Measurements from ENCODE around the gene GATAD2A.
A peak's percentile ranks its signal among the peaks of the same experiment; 100 is the strongest.

GATAD2A gene

DNA sequence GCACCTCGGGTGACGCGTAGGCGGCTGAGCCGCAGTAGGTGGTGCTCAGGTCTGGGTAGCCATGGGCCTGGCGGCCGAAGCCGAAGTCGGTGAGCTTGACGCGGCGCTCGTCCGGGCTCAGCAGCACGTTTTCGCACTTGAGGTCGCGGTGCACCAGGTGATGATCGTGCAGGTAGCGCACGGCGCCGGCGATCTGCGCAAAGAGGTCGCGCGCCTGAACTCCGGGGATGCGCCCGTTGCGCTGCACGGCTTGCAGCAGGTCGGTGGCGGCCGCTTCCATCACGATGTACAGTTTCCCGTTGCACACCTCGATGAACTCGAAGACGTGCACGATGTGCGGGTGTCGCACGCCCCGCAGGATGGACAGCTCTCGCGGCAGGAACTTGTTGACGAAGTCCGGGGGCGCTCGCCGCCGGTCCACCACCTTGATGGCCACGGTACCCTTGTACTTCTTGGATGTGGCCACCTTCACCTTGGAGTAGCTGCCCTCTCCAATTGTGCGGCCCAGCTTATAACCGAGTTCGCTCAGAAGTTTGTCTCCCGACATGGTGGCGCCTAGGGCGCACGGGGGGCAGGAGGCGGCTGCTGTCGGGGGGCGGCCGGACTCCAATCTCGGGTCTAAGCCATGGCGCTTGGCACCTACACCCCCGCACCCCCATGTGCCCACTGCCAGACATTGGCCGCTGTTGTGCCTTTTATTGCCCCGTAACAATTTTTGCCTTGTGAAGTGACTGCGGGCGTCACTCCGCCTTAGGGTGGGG, 109.6 kb downstream of the GATAD2A start, which contains the start of gene TSSK6:
TSS of gene TSSK6 (minus strand) at position 668 of the 761 bp plus-strand sequence. CDS start at position 547, 121 bp downstream.
- DNase-seq: no peak

DNA sequence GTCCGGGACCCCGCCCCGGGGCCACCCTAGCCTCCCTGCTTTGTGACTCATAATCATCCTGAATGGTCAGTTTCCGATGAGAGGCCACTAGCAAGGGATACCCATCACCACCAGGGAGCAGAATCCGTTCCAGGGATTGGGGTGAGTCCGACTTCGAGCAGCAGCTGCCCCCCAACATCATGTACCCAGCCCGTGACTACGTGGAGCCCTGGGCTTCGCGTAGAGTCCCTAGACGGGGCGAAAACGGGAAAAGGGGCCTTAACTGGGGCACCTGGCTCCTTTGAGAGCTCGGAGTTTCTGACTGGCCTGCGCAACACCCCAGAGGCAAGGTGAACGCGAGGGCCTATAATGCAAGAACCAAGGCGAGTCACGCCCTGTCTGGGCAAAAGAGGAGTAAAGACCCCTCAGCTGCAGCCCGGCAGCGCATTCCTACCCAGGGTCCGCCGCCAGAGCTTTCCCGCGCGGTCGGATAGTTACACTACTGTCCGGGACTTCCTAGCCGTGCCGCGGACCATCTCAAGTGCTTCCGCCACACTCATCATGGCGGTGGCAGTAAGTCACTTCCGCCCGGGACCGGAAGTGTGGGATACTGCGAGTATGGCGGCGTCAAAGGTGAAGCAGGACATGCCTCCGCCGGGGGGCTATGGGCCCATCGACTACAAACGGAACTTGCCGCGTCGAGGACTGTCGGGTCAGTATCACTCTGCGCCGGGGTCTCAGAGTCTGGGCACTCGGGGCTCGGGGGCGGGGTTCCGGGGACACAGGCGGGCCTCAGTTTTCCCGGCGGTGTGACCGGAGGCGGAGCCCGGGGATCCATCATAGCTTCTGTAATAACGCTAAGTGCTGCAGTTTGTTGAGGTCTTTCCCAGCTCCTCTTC, 110.4 kb downstream of the GATAD2A start, which contains the start of gene NDUFA13:
TSS of gene NDUFA13 (plus strand) at position 584 of the 878 bp plus-strand sequence. CDS start at position 598, 14 bp downstream.
- peak; percentile 85 for DNase-seq

GRCh38 chr19:19517235-19517619, 111.8 kb downstream of the GATAD2A start:
- DNase-seq: no peak

DNA sequence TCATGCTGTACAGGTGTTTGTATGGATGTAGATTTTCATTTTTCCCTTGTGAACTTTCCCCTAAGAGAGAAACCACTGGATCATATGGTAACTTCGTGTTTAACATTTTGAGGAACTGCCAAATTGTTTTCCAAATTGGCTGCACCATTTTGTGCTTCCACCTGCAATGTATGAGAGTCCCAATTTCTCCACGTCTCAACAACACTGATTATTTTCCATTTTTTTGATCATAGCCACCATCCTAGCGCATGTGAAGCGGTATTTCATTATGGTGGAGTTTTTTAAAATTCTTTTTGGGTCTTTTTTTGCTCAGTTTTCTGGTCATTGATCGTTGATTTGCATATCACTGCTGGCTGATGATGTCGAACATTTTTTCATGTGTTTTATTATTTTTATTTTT, 115.5 kb downstream of the GATAD2A start:
- no peak for DNase-seq

GRCh38 chr19:19523177-19523576, 117.7 kb downstream of the GATAD2A start:
- DNase-seq: no peak

DNA sequence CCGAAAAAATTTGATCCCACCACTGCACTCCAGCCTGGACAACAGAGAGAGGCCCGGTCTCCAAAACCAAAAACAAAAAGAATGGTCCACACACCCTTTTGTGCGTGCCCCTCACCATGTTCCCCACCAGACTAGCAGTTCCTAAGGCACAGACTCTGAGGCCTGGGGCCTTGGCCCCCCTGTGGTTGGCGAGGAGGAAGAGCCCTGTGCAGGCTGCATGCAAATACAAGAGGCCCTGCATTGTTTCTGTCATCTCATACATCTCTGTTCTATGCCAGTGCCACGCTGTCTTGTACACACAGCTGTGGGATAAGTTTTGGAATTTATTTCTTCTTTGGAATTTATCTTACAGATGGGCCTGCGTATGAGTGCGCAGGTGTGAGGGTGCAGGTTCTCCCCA, 118.6 kb downstream of the GATAD2A start:
- no peak for DNase-seq

GRCh38 chr19:19525611-19526380, 120.3 kb downstream of the GATAD2A start:
- no peak for DNase-seq

DNA sequence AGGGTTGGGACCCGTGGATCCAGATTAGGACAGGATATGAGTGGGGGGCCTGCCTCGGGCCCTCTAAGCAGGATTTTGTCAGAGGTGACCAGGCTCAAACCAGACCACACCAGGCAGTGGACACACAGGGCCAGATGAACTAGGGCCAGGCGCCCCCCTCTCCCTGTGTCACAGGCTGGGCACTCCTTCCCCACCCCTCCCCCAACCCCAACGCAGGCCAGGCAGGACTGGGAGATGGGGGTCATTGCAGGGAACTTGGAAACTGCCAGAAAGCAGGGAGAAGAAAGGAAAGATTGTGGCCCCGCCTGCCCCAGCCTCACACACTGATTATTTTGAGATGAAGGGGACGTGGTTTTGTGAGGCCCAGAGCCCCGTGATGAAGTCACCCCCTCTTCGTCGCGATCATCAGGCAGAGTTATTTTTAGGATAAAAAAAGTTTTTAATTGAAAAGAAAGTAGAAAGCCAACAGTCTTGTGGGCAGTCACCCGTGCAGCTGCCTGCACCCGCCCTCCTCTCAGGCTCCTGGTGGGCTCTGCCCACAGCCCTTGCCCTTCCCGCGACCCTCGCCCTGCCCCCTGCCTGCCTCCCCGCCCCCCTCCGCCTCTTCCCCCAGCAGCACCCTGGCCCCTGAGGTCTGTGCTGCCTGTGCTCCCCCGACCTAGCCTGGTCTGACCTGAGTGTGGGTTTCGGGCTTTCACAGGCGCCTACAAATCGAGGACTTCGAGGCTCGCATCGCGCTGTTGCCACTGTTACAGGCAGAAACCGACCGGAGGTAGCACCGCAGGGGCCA, 121.3 kb downstream of the GATAD2A start:
- DNase-seq: no peak

DNA sequence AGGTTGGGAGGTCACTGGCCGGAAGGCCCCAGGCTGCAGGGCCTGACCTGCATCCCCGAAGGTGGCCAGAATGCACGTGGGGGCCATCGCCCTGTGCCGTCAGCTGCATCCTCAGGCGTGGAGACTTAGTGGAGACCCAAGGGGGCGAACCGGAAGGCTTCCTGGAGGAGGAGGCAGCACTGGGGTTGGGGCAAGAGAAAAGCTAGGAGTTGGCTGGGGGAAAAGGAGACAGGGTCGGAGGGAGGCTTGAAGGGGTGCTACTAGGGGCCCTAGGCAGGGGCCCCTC, 121.8 kb downstream of the GATAD2A start:
- DNase-seq: no peak

DNA sequence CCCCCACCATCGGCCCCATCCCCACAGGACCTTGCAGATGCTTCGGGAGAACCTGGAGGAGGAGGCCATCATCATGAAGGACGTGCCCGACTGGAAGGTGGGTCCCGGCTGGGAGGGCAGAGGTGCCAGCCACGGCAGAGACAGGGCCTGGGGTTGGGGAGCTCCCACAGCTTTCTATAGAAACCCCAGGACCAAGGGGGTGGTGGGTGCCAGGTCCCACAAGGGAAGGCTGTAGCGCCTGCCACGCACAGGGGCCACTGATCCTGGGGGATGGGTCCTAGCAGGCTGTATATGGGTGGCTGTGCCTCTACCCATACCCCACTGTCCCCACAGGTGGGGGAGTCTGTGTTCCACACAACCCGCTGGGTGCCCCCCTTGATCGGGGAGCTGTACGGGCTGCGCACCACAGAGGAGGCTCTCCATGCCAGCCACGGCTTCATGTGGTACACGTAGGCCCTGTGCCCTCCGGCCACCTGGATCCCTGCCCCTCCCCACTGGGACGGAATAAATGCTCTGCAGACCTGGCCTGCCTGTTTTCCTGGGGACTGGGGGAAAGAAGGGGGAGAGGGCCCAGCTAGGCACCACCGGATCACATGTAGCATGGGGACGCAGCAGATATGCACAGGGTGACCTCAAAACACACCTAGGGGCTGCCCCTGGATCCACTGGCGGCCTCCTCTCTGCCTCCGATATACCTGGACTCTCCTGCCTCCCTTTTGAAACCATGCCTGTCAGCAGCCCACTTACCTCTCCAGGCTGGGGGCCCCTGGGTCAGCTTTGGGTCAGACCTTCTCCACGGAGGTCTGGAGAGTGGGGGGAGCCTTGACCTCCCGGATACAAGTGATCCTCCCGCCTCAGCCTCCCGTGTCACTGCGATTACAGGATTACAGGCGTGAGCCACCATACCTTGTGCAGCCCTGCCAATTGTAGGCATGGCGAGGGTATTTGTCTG, 122.5 kb downstream of the GATAD2A start:
- no peak for DNase-seq

GRCh38 chr19:19528721-19529490, 123.4 kb downstream of the GATAD2A start, which contains the start of gene YJEFN3:
Gene YJEFN3 (plus strand): TSS chr19:19528911. CDS start chr19:19528933, 22 bp downstream.
- DNase-seq: no peak

GRCh38 chr19:19529783-19530422, 124.4 kb downstream of the GATAD2A start:
- DNase-seq: no peak

- DNase-seq: no peak
These were observed 124.9 kb downstream of the GATAD2A start for GRCh38 chr19:19530423-19530804.

DNA sequence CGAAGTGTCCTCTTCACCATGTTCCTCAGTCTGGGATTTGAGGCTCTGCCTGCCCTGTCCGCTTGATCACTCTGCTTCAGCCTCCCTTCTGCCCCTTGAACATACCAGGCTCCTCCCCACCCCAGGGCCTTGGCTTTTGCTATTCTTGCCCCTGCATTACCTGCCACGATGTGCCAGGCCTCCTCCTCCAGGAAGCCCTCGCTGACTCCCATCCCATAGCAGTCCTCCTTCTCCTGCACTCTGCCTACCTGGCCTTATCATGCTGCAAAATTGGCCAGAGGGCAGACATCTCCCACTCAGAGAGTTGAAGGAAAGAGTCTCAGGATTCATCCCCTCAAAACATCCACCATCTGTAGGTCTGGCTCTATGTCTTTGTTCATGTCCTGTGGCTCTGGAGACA, 125.4 kb downstream of the GATAD2A start:
- DNase-seq: no peak

DNA sequence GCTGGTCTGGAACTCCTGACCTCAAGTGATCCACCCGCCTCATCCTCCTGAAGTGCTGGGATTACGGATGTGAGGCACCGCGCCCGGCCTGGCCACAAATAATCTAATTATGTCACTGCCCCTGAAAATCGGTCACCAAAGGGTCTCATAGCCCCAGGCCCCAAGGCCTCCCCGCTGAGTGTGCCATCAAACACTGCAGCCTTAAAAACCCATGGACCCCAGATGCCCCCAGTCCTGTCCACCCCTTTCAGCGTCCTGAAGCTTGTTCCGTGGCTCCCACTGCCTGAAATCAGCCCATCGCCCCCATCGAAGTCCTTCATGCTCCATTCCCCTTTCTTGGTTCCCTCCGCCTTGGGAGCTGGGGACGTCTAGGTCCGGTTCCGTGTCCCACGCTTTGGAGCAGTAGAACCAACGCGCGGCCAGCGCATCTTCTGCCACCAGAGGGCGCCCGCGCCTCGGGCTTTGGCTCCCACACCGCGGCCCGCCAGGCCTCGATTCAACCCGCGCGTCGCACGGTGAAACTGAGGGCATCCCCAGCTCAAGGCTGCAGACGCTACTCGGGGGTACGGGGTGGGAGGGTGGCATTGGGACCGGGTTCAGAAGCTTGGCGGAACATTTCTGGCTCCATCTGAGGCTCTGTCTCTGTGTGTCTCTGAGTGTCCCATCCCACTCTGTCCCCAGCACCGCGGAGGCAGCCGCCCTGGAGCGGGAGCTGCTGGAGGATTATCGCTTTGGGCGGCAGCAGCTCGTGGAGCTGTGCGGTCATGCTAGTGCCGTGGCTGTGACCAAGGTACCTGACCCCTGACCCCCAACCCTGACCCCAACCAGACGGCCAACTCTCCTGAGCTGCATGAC, 126.7 kb downstream of the GATAD2A start:
- peak; percentile 40 for DNase-seq

- no peak for DNase-seq
These were observed 127.6 kb downstream of the GATAD2A start for GRCh38 chr19:19532806-19533701.

DNA sequence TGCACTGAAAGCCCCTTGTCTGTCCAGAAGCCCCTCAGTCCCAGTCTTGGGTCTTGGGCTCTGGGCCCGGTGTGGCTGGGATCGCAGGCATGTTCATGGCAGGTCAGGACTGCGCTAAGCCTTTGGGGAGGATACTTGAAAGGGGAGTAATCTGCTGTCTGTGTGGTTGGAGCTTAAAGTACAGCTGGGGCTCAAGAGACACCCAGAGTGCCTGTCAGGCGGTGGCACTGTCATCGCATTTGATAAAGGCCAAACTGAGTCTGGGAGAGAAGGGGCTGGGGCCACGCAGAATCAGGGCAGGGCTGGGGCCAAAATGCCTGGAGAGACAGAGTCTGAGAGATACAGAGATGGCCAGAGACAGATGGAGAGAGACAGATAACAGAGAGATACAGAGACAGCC, 128.4 kb downstream of the GATAD2A start:
- no peak for DNase-seq
